COLO829 (cell line): ENCODE results near the gene RELB.
"Not testable (repeated sequence)": the region's sequence is repeated elsewhere in the genome, so short reads cannot be mapped to it uniquely, and the experiment has no call there.

ENCODE experiments used
- DNase-seq: peaks from one replicate; pipeline ENCODE4 v3.0.0; 2012; ENCODE audit warnings: low spot score

RELB gene

GRCh38 chr19:44987148-44987675, 14.1 kb upstream of the RELB start:
- no peak for DNase-seq

GRCh38 chr19:44988273-44988672, 13.0 kb upstream of the RELB start:
- DNase-seq, result no peak

GRCh38 chr19:44988896-44989556, 12.2 kb upstream of the RELB start:
- peak; percentile 47 for DNase-seq

GRCh38 chr19:44990459-44990858, 10.8 kb upstream of the RELB start:
- DNase-seq, result no peak

- DNase-seq, result no peak
These were observed 10.3 kb upstream of the RELB start for GRCh38 chr19:44990966-44991365.

GRCh38 chr19:44992336-44993163, 8.7 kb upstream of the RELB start:
- DNase-seq, result no peak

GRCh38 chr19:44993526-44993925, 7.7 kb upstream of the RELB start:
- DNase-seq, result no peak

GRCh38 chr19:44993926-44994537, 7.2 kb upstream of the RELB start:
- no peak for DNase-seq

- DNase-seq, result no peak
These were observed 3.2 kb upstream of the RELB start for GRCh38 chr19:44998025-44998424.

- DNase-seq, result not testable (repeated sequence)
These were observed 1.9 kb upstream of the RELB start for GRCh38 chr19:44999131-44999925.

GRCh38 chr19:45000665-45001064, 599 bp upstream of the RELB start:
- DNase-seq, result not testable (repeated sequence)

- no peak for DNase-seq
These were observed 2.2 kb downstream of the RELB start for GRCh38 chr19:45003485-45003884.

- no peak for DNase-seq
These were observed 4.5 kb downstream of the RELB start for GRCh38 chr19:45005787-45006186.

GRCh38 chr19:45008552-45008951, 7.3 kb downstream of the RELB start:
- no peak for DNase-seq

- DNase-seq, result no peak
These were observed 8.5 kb downstream of the RELB start for GRCh38 chr19:45009625-45010255.

- DNase-seq, result no peak
These were observed 9.0 kb downstream of the RELB start for GRCh38 chr19:45010306-45010705.

- DNase-seq, result no peak
These were observed 10.7 kb downstream of the RELB start for GRCh38 chr19:45011959-45012358.

- peak; percentile 41 for DNase-seq
These were observed 15.4 kb downstream of the RELB start for GRCh38 chr19:45016388-45017314.

- no peak for DNase-seq
These were observed 17.9 kb downstream of the RELB start for GRCh38 chr19:45019187-45019586.

GRCh38 chr19:45020071-45020470, 18.8 kb downstream of the RELB start:
- DNase-seq, result no peak
